HL-60/S4 treated with phorbol 12-myristate 13-acetate at 8.2 ng/mL for 4 days and 3 days (cell line): ENCODE results near the gene YIPF2.
"Not testable (repeated sequence)": the region's sequence is repeated elsewhere in the genome, so short reads cannot be mapped to it uniquely, and the experiment has no call there.

Source experiments
- in situ Hi-C: fragments of 300-500 bp; cut with MboI; formaldehyde crosslinking; loops from 2 replicates; pipeline ENCODE4 v1.15.0; 2022; ENCODE audit warnings: low sequenced_read_pairs

The YIPF2 gene

GRCh38 chr19:10928563-10929401 lies at the start of gene YIPF2, which contains the start of gene TIMM29:
YIPF2 (minus strand) TSS chr19:10928639; CDS start chr19:10928410, 229 bp downstream.
TIMM29 (plus strand) TSS chr19:10928811; CDS start chr19:10928823, 12 bp downstream.
- in situ Hi-C loops, result no loop called here

GRCh38 chr19:10977742-10978092 lies 49.3 kb upstream of the YIPF2 start:
- in situ Hi-C loops, result no loop called here

- in situ Hi-C loops, result no loop called here
Measured at GRCh38 chr19:10976131-10976892, 47.9 kb upstream of the YIPF2 start.

- in situ Hi-C loops, result no loop called here
Measured at GRCh38 chr19:10975374-10976130, 47.1 kb upstream of the YIPF2 start.

- in situ Hi-C loops, result no loop called here
Measured at GRCh38 chr19:10971107-10971726, 42.8 kb upstream of the YIPF2 start.

- in situ Hi-C loops, result no loop called here
Measured at GRCh38 chr19:10968527-10969135, 40.2 kb upstream of the YIPF2 start.

GRCh38 chr19:10966809-10967208 lies 38.4 kb upstream of the YIPF2 start:
- in situ Hi-C loops, result no loop called here

- in situ Hi-C loops, result no loop called here
Measured at GRCh38 chr19:10965398-10965797, 37.0 kb upstream of the YIPF2 start.

- in situ Hi-C loops, result no loop called here
Measured at GRCh38 chr19:10964903-10965302, 36.5 kb upstream of the YIPF2 start.

GRCh38 chr19:10963865-10964264 lies 35.4 kb upstream of the YIPF2 start:
- in situ Hi-C loops, result no loop called here

GRCh38 chr19:10962863-10963262 lies 34.4 kb upstream of the YIPF2 start:
- in situ Hi-C loops, result no loop called here

- in situ Hi-C loops, result no loop called here
Measured at GRCh38 chr19:10961073-10961860, 32.8 kb upstream of the YIPF2 start.

GRCh38 chr19:10960314-10961072 lies 32.1 kb upstream of the YIPF2 start, which contains the start of gene SMARCA4:
SMARCA4 (plus strand) TSS chr19:10961030; CDS start chr19:10984152, 23,122 bp downstream.
- in situ Hi-C loops, result no loop called here

GRCh38 chr19:10959277-10959968 lies 31.0 kb upstream of the YIPF2 start:
- in situ Hi-C loops, result not testable (repeated sequence)

GRCh38 chr19:10952809-10953208 lies 24.4 kb upstream of the YIPF2 start:
- in situ Hi-C loops, result no loop called here

- in situ Hi-C loops, result no loop called here
Measured at GRCh38 chr19:10946958-10947657, 18.7 kb upstream of the YIPF2 start.

GRCh38 chr19:10945264-10945663 lies 16.8 kb upstream of the YIPF2 start:
- in situ Hi-C loops, result no loop called here

GRCh38 chr19:10943412-10943811 lies 15.0 kb upstream of the YIPF2 start:
- in situ Hi-C loops, result not testable (repeated sequence)
